PFSK-1 (cell line): ENCODE data around the gene FRAT2.

Experiments used
- FOXP2 ChIP-seq: optimal IDR thresholded peaks from 2 replicates; pipeline ENCODE3; 2011; ENCODE audit warnings: borderline replicate concordance, control low read depth, inconsistent platforms; ENCODE audit not compliant: insufficient read depth; ENCODE audit errors: extremely low read length, extremely low read depth
- POLR2AphosphoS5 ChIP-seq: IDR thresholded peaks from 2 replicates; pipeline ENCODE4 v1.6.1; 2012; ENCODE audit warnings: low read depth, mild to moderate bottlenecking, control low read depth, low read length, moderate library complexity
- REST ChIP-seq, 2 experiments: IDR thresholded peaks; 2 replicates each; pipeline versions ENCODE4 v1.6.1 to v1.8.0; 2011 to 2012; ENCODE audit warnings: low read depth in 2 of 2, low read length in 2 of 2, control low read depth in 1 of 2, inconsistent platforms in 1 of 2, mild to moderate bottlenecking in 1 of 2, moderate library complexity in 1 of 2; ENCODE audit not compliant: insufficient read depth in 1 of 2
- SIN3A ChIP-seq: IDR thresholded peaks from 2 replicates; pipeline ENCODE4 v1.6.1; 2012; ENCODE audit warnings: mild to moderate bottlenecking, low read length, moderate library complexity, borderline replicate concordance; ENCODE audit not compliant: insufficient read depth
- TAF1 ChIP-seq: IDR thresholded peaks from 2 replicates; pipeline ENCODE4 v1.6.1; 2012; ENCODE audit warnings: low read length, control low read depth, borderline replicate concordance; ENCODE audit not compliant: insufficient read depth

Gene FRAT2

GRCh38 chr10:97312897-97313296 lies 21.6 kb downstream of the FRAT2 start:
- no peak for TF ChIP-seq POLR2AphosphoS5
- no peak for TF ChIP-seq FOXP2
- TF ChIP-seq REST (IDR thresholded peaks at IDR 0.05; ENCODE audit: insufficient read depth in 1 of 2, low read depth in 2 of 2, low read length in 2 of 2): no peak
- TF ChIP-seq TAF1: no peak
- TF ChIP-seq SIN3A: no peak

GRCh38 chr10:97311111-97311626 lies 23.4 kb downstream of the FRAT2 start:
- TF ChIP-seq REST (IDR thresholded peaks at IDR 0.05; ENCODE audit: insufficient read depth in 1 of 2, low read depth in 2 of 2, low read length in 2 of 2): no peak
- no peak for TF ChIP-seq FOXP2
- TF ChIP-seq SIN3A: no peak
- no peak for TF ChIP-seq POLR2AphosphoS5
- TF ChIP-seq TAF1: no peak

GRCh38 chr10:97307866-97308780 lies 26.4 kb downstream of the FRAT2 start:
- no peak for TF ChIP-seq TAF1
- no peak for TF ChIP-seq POLR2AphosphoS5
- no peak for TF ChIP-seq SIN3A
- no peak for TF ChIP-seq REST (IDR thresholded peaks at IDR 0.05; ENCODE audit: insufficient read depth in 1 of 2, low read depth in 2 of 2, low read length in 2 of 2)
- TF ChIP-seq FOXP2: no peak

GRCh38 chr10:97307441-97307840 lies 27.1 kb downstream of the FRAT2 start:
- TF ChIP-seq REST (IDR thresholded peaks at IDR 0.05; ENCODE audit: insufficient read depth in 1 of 2, low read depth in 2 of 2, low read length in 2 of 2) (no peak), POLR2AphosphoS5 (no peak), SIN3A (no peak), TAF1 (no peak), FOXP2 (no peak)
